ENCODE measurements around the gene SELENOS. TPM values are rescaled to one million over a fixed set of nuclear protein-coding genes. Genes with fewer than 3 reads are reported as not detected.
A peak's percentile ranks its signal among the peaks of the same experiment; 100 is the strongest.

Gene SELENOS
- polyA plus RNA-seq, 3 donors: 40.2 to 70.2 (median 51.6) TPM

GRCh38 chr15:101324524-101325177 is 47.4 kb upstream of the SELENOS start:
- TF ChIP-seq CTCF (IDR thresholded peaks at IDR 0.05): no peak
- no peaks in the 10 kb centered on the region for H3K36me3 ChIP-seq (replicated peaks in 1 of 2; ENCODE audit: control insufficient read depth in 1 of 2, insufficient read depth in 2 of 2, low read length in 2 of 2)
- H3K36me3 Mint-ChIP-seq: peaks cover 0 to 2% of the 10 kb centered on the region in 2 donors
- peaks cover 24 to 47% (median 26%) of the 10 kb centered on the region in 3 donors for H3K27me3 Mint-ChIP-seq (ENCODE audit: low read depth in 3 of 3)
- no peak overlapping the region for H3K27ac Mint-ChIP-seq
- H3K4me1 Mint-ChIP-seq: peaks cover 16% of the 10 kb centered on the region
- no peak overlapping the region for H3K4me3 ChIP-seq (replicated peaks in 1 of 3; ENCODE audit: low read depth in 2 of 3, low read length in 3 of 3)
- H3K4me2 ChIP-seq (replicated peaks; ENCODE audit: extremely low read depth, low read length, poor library complexity, severe bottlenecking): no peak overlapping the region
- H2AFZ ChIP-seq (ENCODE audit: insufficient read depth, low read depth, low read length, poor library complexity, severe bottlenecking): no peak overlapping the region
- H3K79me2 ChIP-seq (ENCODE audit: insufficient read depth, low read length): no peaks in the 10 kb centered on the region
- H3K4me3 Mint-ChIP-seq: peak overlapping the region in 1 of 2 donors; percentile 10
- H3K27me3 ChIP-seq (ENCODE audit: control insufficient read depth in 2 of 2, insufficient read depth in 2 of 2, low read length in 2 of 2): peaks cover 0 to 3% of the 10 kb centered on the region in 2 donors
- H3K9ac ChIP-seq (ENCODE audit: insufficient read depth, low read length, poor library complexity, severe bottlenecking): no peak overlapping the region
- no peak overlapping the region for H3K27ac ChIP-seq (ENCODE audit: low read depth in 1 of 2, low read length in 2 of 2)
- intact Hi-C loops (cut with micrococcal nuclease): no loop called here
- H3K4me1 ChIP-seq (ENCODE audit: control insufficient read depth in 1 of 2, insufficient read depth in 2 of 2, low read length in 2 of 2): peaks cover 11 to 12% of the 10 kb centered on the region in 2 donors
- no peaks in the 10 kb centered on the region for H3K9me3 ChIP-seq (replicated peaks in 1 of 2; ENCODE audit: control insufficient read depth in 1 of 2, insufficient read depth in 1 of 2, low read length in 2 of 2)
- H4K20me1 ChIP-seq (ENCODE audit: insufficient read depth, low read length): no peaks in the 10 kb centered on the region
- 84% methylated on average over 13 of the region's 13 CpGs for WGBS (ENCODE audit: insufficient coverage)
- H3K9me3 Mint-ChIP-seq: peaks cover 0 to 5% (median 2%) of the 10 kb centered on the region in 7 donors
- no peak for DNase-seq

- no peak overlapping the region for H3K27ac ChIP-seq (ENCODE audit: low read depth in 1 of 2, low read length in 2 of 2)
- H3K27me3 ChIP-seq (ENCODE audit: control insufficient read depth in 2 of 2, insufficient read depth in 2 of 2, low read length in 2 of 2): peaks cover 0 to 7% of the 10 kb centered on the region in 2 donors
- 95% methylated on average over 19 of the region's 21 CpGs for WGBS (ENCODE audit: insufficient coverage)
Measured at GRCh38 chr15:101323793-101324523, 46.7 kb upstream of the SELENOS start.

More at GRCh38 chr15:101323793-101324523, 46.7 kb upstream of the SELENOS start:
- no peak for DNase-seq
- intact Hi-C loops (cut with micrococcal nuclease): no loop called here
- Histone ChIP-seq H3K4me1 (ENCODE audit: control insufficient read depth in 1 of 2, insufficient read depth in 2 of 2, low read length in 2 of 2) (peaks cover 11 to 12% of the 10 kb centered on the region in 2 donors), H3K79me2 (ENCODE audit: insufficient read depth, low read length) (no peaks in the 10 kb centered on the region), H3K9me3 (replicated peaks in 1 of 2; ENCODE audit: control insufficient read depth in 1 of 2, insufficient read depth in 1 of 2, low read length in 2 of 2) (no peaks in the 10 kb centered on the region), H3K4me3 (replicated peaks in 1 of 3; ENCODE audit: low read depth in 2 of 3, low read length in 3 of 3) (no peak overlapping the region), H4K20me1 (ENCODE audit: insufficient read depth, low read length) (no peaks in the 10 kb centered on the region), H3K36me3 (replicated peaks in 1 of 2; ENCODE audit: control insufficient read depth in 1 of 2, insufficient read depth in 2 of 2, low read length in 2 of 2) (no peaks in the 10 kb centered on the region), H3K9ac (ENCODE audit: insufficient read depth, low read length, poor library complexity, severe bottlenecking) (no peak overlapping the region), H2AFZ (ENCODE audit: insufficient read depth, low read depth, low read length, poor library complexity, severe bottlenecking) (no peak overlapping the region), H3K4me2 (replicated peaks; ENCODE audit: extremely low read depth, low read length, poor library complexity, severe bottlenecking) (no peak overlapping the region)
- peaks cover 0 to 5% (median 2%) of the 10 kb centered on the region in 7 donors for H3K9me3 Mint-ChIP-seq
- TF ChIP-seq CTCF (IDR thresholded peaks at IDR 0.05): no peak
- H3K4me1 Mint-ChIP-seq: peaks cover 16% of the 10 kb centered on the region
- peaks cover 0 to 2% of the 10 kb centered on the region in 2 donors for H3K36me3 Mint-ChIP-seq
- H3K4me3 Mint-ChIP-seq: no peak overlapping the region
- peak overlapping the region in 1 of 7 donors; percentile 20 for H3K27ac Mint-ChIP-seq
- H3K27me3 Mint-ChIP-seq (ENCODE audit: low read depth in 3 of 3): peaks cover 22 to 47% (median 27%) of the 10 kb centered on the region in 3 donors
